CD4-positive, alpha-beta T cell treated with Interleukin-4 for 4 hours (primary cell): ENCODE data around the gene MAJIN.
"Not testable (repeated sequence)": the region's sequence is repeated elsewhere in the genome, so short reads cannot be mapped to it uniquely, and the experiment has no call there.

ENCODE experiments used
- DNase-seq: peaks from one replicate; pipeline ENCODE4 v3.0.0-alpha.2; 2020

MAJIN gene

GRCh38 chr11:64990222-64990923 lies 18.5 kb upstream of the MAJIN start:
- DNase-seq, result no peak

GRCh38 chr11:64989416-64989815 lies 17.5 kb upstream of the MAJIN start:
- no peak for DNase-seq

- no peak for DNase-seq
These were observed 16.3 kb upstream of the MAJIN start for GRCh38 chr11:64987998-64988854.

- DNase-seq, result not testable (repeated sequence)
These were observed 11.4 kb upstream of the MAJIN start for GRCh38 chr11:64983339-64983738.

- no peak for DNase-seq
These were observed 4.7 kb upstream of the MAJIN start for GRCh38 chr11:64976651-64977050.

- no peak for DNase-seq
These were observed 2.2 kb upstream of the MAJIN start for GRCh38 chr11:64974124-64974523.

GRCh38 chr11:64970731-64971151 lies 1.2 kb downstream of the MAJIN start:
- peak; percentile 43 for DNase-seq

- no peak for DNase-seq
These were observed 2.7 kb downstream of the MAJIN start for GRCh38 chr11:64969209-64969608.

GRCh38 chr11:64967375-64967774 lies 4.5 kb downstream of the MAJIN start:
- DNase-seq, result no peak

GRCh38 chr11:64963072-64963631 lies 8.8 kb downstream of the MAJIN start:
- no peak for DNase-seq

- no peak for DNase-seq
These were observed 11.2 kb downstream of the MAJIN start for GRCh38 chr11:64960719-64961118.

- no peak for DNase-seq
These were observed 12.4 kb downstream of the MAJIN start for GRCh38 chr11:64959498-64959897.

- DNase-seq, result no peak
These were observed 17.7 kb downstream of the MAJIN start for GRCh38 chr11:64954201-64954600.

- DNase-seq, result no peak
These were observed 20.4 kb downstream of the MAJIN start for GRCh38 chr11:64951529-64951928.

GRCh38 chr11:64947208-64947814 lies 24.6 kb downstream of the MAJIN start:
- no peak for DNase-seq

- DNase-seq, result no peak
These were observed 35.4 kb downstream of the MAJIN start for GRCh38 chr11:64936539-64936938.

GRCh38 chr11:64935359-64936081 lies 36.4 kb downstream of the MAJIN start, which contains the start of gene GPHA2:
TSS of gene GPHA2 (minus strand) at chr11:64935893. CDS start at chr11:64935460, 433 bp downstream.
- no peak for DNase-seq

GRCh38 chr11:64934682-64935358 lies 37.1 kb downstream of the MAJIN start:
- DNase-seq, result no peak

GRCh38 chr11:64933935-64934681 lies 37.8 kb downstream of the MAJIN start:
- no peak for DNase-seq

GRCh38 chr11:64933213-64933934 lies 38.5 kb downstream of the MAJIN start:
- no peak for DNase-seq

GRCh38 chr11:64932324-64932723 lies 39.6 kb downstream of the MAJIN start:
- DNase-seq, result no peak
